ENCODE results near the gene SEMA6A.

SEMA6A gene

DNA sequence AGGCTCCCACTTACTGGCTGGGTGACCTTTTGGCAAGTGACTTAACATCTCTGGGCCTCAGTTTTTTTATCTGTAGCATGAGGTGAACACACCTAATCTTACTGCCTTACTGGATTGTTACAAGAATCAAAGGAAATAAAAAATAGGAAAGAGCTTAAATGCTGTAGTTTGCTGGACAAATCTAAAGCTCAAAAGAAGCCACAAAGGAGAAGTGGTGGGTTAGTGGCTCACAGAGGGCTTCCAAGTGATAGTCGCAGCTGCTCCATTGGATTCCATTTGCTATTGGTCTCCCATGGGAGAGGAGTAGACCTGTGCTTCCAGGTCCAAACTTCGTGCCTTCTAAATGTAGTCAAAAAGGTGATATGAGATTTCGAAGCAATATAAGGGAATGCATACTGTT lies 123.6 kb downstream of the SEMA6A start:
- in situ Hi-C loops (cut with HindIII; ENCODE audit: low sequenced_read_pairs), result no loop called here
- TF ChIP-seq, protein P1, sequence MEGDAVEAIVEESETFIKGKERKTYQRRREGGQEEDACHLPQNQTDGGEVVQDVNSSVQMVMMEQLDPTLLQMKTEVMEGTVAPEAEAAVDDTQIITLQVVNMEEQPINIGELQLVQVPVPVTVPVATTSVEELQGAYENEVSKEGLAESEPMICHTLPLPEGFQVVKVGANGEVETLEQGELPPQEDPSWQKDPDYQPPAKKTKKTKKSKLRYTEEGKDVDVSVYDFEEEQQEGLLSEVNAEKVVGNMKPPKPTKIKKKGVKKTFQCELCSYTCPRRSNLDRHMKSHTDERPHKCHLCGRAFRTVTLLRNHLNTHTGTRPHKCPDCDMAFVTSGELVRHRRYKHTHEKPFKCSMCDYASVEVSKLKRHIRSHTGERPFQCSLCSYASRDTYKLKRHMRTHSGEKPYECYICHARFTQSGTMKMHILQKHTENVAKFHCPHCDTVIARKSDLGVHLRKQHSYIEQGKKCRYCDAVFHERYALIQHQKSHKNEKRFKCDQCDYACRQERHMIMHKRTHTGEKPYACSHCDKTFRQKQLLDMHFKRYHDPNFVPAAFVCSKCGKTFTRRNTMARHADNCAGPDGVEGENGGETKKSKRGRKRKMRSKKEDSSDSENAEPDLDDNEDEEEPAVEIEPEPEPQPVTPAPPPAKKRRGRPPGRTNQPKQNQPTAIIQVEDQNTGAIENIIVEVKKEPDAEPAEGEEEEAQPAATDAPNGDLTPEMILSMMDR (IDR thresholded peaks at IDR 0.05; ENCODE audit: low read depth, low read length, missing control alignments), result no peak
- no peak overlapping the region for H3K4me3 ChIP-seq (ENCODE audit: low read depth, low read length)
- no peak for DNase-seq (ENCODE audit: low read depth)

DNA sequence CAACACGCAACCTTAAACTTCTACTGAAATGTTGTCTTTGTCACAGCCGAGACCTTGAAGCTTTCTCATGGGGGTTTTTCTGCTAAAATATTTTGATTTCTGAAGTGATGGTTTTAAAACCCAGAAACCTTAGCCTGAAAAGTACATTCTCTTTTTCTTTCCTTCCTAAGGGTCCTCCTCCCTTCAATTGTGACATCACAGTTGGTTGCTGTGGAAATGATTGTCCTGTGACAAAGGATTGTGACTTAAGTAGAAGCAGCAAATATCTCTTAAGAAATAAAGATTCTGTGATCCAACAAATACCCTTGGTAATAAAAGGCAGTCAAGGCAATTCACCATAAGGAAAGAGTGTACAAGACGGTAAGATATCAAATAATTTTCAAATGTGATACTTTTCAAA lies 125.2 kb downstream of the SEMA6A start:
- TF ChIP-seq, protein P1 (IDR thresholded peaks at IDR 0.05; ENCODE audit: low read depth, low read length, missing control alignments), result no peak
- no peak for DNase-seq (ENCODE audit: low read depth)
- in situ Hi-C loops (cut with HindIII; ENCODE audit: low sequenced_read_pairs), result no loop called here
- no peak overlapping the region for H3K4me3 ChIP-seq (ENCODE audit: low read depth, low read length)

DNA sequence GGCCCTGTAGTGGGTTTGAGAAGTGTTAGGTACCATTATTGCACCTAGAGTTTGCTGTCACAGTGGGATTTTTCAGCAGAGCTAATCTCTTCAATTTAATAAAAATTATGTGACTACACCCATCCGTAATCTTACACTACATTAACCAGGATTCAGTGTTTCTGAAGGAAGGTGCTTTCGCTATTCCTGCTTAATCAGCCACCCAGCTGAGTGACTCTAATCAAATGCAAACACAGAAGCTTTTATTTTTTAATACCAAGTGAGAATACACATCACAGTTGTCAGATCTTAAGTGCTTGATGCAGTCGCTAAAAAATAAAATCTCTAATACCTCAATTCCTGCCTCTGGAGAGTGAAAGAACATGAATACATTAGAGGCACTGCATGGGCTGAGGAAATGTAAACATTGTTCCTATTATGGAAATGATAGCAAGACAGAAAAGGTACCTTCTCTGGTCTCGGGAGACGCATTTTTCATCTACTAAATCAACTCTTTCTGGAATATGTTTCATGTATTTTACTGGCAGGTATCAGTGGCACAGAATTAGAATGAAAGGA lies 125.7 kb downstream of the SEMA6A start:
- DNase-seq (ENCODE audit: low read depth), result no peak
- TF ChIP-seq, protein P1 (IDR thresholded peaks at IDR 0.05; ENCODE audit: low read depth, low read length, missing control alignments), result no peak
- in situ Hi-C loops (cut with HindIII; ENCODE audit: low sequenced_read_pairs), result no loop called here
- H3K4me3 ChIP-seq (ENCODE audit: low read depth, low read length), result no peak overlapping the region

DNA sequence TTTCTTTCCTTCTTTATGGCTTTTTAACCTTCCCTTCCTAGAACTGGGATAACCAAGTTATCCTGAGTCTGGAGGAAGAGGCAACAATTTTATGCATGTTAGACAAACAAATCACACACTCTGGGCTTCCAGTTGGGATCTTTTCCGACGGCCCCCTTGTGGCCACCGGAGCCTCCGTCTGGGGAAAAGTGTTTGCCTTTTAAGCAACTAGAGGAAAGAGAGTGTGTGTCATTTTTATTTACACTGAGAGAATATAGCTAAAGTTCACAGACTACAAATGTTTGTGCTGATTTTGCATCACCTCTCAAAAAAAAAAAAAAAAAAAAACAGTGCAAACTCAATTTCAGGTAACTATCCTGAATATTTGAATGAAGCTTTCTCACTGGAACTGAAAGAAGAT lies 126.2 kb downstream of the SEMA6A start:
- H3K4me3 ChIP-seq (ENCODE audit: low read depth, low read length), result no peak overlapping the region
- no peak for DNase-seq (ENCODE audit: low read depth)
- in situ Hi-C loops (cut with HindIII; ENCODE audit: low sequenced_read_pairs), result no loop called here
- TF ChIP-seq, protein P1 (IDR thresholded peaks at IDR 0.05; ENCODE audit: low read depth, low read length, missing control alignments), result no peak

DNA sequence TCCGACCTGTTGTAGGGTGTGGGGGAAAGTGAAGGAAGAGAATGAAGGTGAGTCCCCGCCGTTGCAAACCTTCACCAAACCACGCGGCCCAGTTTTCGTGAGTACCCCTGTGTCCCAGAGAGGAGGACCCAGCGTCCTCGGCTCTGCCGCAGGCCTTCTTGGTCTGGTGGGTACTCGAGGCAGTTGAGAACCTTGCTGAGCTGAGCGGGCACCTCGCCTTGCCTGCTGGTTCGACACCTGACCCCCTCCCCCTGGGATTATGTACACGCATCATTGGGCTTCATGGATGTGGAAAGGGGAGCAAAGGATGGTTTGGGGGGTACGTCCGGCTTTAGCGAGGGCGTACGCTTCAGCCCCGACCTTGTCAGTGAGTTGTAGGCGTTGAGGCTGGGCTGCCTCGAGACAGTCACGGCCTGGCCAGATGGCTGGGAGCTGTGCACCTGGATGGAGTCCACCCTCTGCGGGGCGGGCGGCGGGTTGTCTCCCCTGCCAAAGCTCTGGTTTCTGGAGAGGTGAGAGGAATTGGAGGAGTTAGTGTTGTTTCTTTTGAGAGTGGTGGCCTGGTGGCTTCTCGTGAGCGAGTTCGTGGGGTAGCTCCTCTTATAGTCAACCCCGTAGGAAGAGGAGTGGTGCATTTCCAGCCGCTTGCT lies 128.1 kb downstream of the SEMA6A start:
- TF ChIP-seq, protein P1 (IDR thresholded peaks at IDR 0.05; ENCODE audit: low read depth, low read length, missing control alignments), result no peak
- no peak for DNase-seq (ENCODE audit: low read depth)
- in situ Hi-C loops (cut with HindIII; ENCODE audit: low sequenced_read_pairs), result no loop called here
- no peak overlapping the region for H3K4me3 ChIP-seq (ENCODE audit: low read depth, low read length)

DNA sequence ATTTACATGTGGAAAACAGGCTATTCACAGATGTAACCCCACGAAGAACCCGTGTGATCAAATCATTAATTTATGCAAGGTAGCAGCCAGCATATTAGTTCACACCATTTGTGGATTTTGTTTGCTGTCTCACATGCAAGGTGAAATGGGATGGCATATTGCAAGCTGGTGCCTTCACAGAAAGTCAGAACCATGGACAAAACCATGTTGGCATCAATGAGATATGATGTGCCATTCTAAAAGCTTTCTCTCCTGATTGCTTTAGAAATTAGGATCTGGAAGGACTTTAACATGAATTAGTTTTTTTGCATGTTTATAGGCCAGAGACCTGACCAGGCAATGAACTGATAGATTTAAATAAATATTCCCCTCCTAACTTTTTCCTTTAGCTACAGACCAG lies 129.3 kb downstream of the SEMA6A start:
- no peak for DNase-seq (ENCODE audit: low read depth)
- in situ Hi-C loops (cut with HindIII; ENCODE audit: low sequenced_read_pairs), result no loop called here
- no peak overlapping the region for H3K4me3 ChIP-seq (ENCODE audit: low read depth, low read length)
- TF ChIP-seq, protein P1 (IDR thresholded peaks at IDR 0.05; ENCODE audit: low read depth, low read length, missing control alignments), result no peak

Data from astrocyte of the cerebellum (primary cell).